ENCODE results near the gene DCUN1D3. TPM values are rescaled to one million over a fixed set of nuclear protein-coding genes. Genes with fewer than 3 reads are reported as not detected.

The DCUN1D3 gene
- total and polyA plus RNA-seq, 2 donors (not counting 3 experiments of a cell fraction or from before 2014, with no cell fraction given): 10.4 to 35.0 TPM

DNA sequence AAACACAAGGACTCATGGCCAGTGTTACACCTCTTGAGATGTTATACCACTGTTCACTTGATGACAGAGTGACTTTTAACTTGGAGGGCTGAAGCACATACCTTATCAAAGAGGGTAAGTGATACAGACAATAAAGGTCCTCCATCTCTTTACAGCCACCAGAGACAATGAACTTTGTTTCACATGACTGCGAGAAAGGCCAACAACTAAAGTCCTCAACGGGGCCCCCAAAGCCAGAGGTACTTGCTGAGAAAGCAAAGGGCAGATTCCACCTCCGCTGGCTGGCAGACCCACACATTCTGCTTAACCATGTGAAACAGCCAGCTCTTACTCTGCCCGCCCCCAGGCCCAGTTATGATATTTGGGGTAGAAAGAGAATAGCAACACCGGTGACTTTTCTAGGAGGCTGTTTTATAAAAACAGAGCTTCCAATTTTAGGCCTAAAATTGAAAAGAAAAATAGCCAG lies 21.4 kb downstream of the DCUN1D3 start:
- DNase-seq (ENCODE audit: low read depth, low spot score): no peak
- dilution Hi-C loops (cut with MboI; ENCODE audit: extremely low pct_ligation_motif_present, low sequenced_read_pairs) (no loop called here), intact Hi-C loops (cut with micrococcal nuclease) (loop anchor here (1.0 kb wide), 1 partner anchor 9 kb away; no protein-coding TSS in a partner anchor)
- POLR2A ChIA-PET: no interaction called here
- Histone ChIP-seq H4K20me1 (replicated peaks; ENCODE audit: control insufficient read depth, extremely low read depth, insufficient read depth, low read length) (peaks cover 4% of the 10 kb centered on the region), H3K9me1 (replicated peaks; ENCODE audit: control insufficient read depth, extremely low read depth, insufficient read depth, low read length) (no peaks in the 10 kb centered on the region), H3K27ac (ENCODE audit: insufficient read depth, low read depth, low read length) (peak overlapping the region; percentile 80), H3K9ac (replicated peaks; ENCODE audit: extremely low read depth, insufficient read depth, low read length) (peak overlapping the region; percentile 56), H3K4me2 (ENCODE audit: insufficient read depth, low read length) (peak overlapping the region; percentile 88), H3K79me2 (ENCODE audit: control insufficient read depth, insufficient read depth, low read length) (peaks cover 91% of the 10 kb centered on the region), H3K4me1 (ENCODE audit: control insufficient read depth, extremely low read depth, insufficient read depth, low read length) (peaks cover 24% of the 10 kb centered on the region), H3K4me3 (replicated peaks in 1 of 3; ENCODE audit: insufficient read depth in 1 of 3, low read depth in 1 of 3, low read length in 3 of 3) (no peak overlapping the region), H3K9me3 (replicated peaks; ENCODE audit: control insufficient read depth, insufficient read depth, low read length) (no peaks in the 10 kb centered on the region), H3K36me3 (ENCODE audit: control insufficient read depth in 2 of 2, extremely low read depth in 1 of 2, insufficient read depth in 2 of 2, low read length in 2 of 2) (peaks cover 2 to 7% of the 10 kb centered on the region in 2 experiments), H2AFZ (ENCODE audit: low read depth, low read length) (no peak overlapping the region), H3K27me3 (ENCODE audit: control insufficient read depth in 2 of 2, insufficient read depth in 2 of 2, low read length in 2 of 2) (no peaks in the 10 kb centered on the region)
- no TSS peak for BruUV-seq (replicated peaks)
- CTCF ChIA-PET: interaction anchor here (0.7 to 1.2 kb wide), 4 partner anchors 21 to 30 kb away, joined by 3 to 6 read pairs (median 4); no protein-coding TSS in a partner anchor
- no peak for FAIRE-seq
- TF ChIP-seq FOS (IDR thresholded peaks at IDR 0.05; ENCODE audit: borderline replicate concordance, insufficient read depth, low read length): no peak
- no peak for TF ChIP-seq POLR2A (IDR thresholded peaks at IDR 0.05; ENCODE audit: low read depth, low read length)
- TF ChIP-seq GATA2 (IDR thresholded peaks at IDR 0.05; ENCODE audit: insufficient read depth, insufficient read length, low read depth, low read length): no peak
- no peak for TF ChIP-seq EZH2 (IDR thresholded peaks at IDR 0.05; ENCODE audit: borderline replicate concordance, low read depth, low read length, severe bottlenecking)
- TF ChIP-seq, protein P1, sequence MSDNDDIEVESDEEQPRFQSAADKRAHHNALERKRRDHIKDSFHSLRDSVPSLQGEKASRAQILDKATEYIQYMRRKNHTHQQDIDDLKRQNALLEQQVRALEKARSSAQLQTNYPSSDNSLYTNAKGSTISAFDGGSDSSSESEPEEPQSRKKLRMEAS (IDR thresholded peaks at IDR 0.05; ENCODE audit: insufficient read depth, insufficient read length): no peak
- TF ChIP-seq, protein P2, sequence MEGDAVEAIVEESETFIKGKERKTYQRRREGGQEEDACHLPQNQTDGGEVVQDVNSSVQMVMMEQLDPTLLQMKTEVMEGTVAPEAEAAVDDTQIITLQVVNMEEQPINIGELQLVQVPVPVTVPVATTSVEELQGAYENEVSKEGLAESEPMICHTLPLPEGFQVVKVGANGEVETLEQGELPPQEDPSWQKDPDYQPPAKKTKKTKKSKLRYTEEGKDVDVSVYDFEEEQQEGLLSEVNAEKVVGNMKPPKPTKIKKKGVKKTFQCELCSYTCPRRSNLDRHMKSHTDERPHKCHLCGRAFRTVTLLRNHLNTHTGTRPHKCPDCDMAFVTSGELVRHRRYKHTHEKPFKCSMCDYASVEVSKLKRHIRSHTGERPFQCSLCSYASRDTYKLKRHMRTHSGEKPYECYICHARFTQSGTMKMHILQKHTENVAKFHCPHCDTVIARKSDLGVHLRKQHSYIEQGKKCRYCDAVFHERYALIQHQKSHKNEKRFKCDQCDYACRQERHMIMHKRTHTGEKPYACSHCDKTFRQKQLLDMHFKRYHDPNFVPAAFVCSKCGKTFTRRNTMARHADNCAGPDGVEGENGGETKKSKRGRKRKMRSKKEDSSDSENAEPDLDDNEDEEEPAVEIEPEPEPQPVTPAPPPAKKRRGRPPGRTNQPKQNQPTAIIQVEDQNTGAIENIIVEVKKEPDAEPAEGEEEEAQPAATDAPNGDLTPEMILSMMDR (IDR thresholded peaks at IDR 0.05; ENCODE audit: extremely low read depth in 1 of 2, insufficient read depth in 1 of 2, low read depth in 1 of 2, low read length in 2 of 2): no peak
- no peak for TF ChIP-seq POLR2AphosphoS5 (IDR thresholded peaks at IDR 0.05; ENCODE audit: insufficient read depth, low read depth, low read length)
- TF ChIP-seq JUN (IDR thresholded peaks at IDR 0.05; ENCODE audit: borderline replicate concordance, insufficient read depth, insufficient read length, low read depth): no peak
- no peak for TF ChIP-seq MYC (IDR thresholded peaks at IDR 0.05; ENCODE audit: low read depth, low read length)

Measured in endothelial cell of umbilical vein (primary cell).